Measurements from ENCODE around the gene RND2.

RND2 gene

DNA sequence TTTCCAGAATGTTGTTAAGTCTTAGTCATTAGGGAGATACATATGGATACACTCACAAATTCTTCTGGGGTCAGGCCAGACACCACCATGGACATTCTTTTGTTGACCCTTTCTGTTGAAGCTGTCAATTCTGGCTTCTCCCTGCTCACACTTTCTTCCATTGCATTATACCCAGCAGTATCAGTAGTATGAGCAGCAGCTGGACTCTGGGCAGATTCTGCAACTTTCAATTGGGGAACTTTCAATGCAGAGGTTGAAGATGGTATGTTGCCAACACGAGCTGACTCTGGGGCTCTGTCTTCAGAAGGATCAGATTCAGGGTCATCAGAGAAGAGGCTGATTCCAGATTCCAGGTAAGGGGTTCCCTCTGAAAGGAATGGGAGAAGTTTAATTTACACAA lies 45.8 kb downstream of the RND2 start:
- no peak for DNase-seq (ENCODE audit: low read depth in 3 of 3, low spot score in 1 of 3)

DNA sequence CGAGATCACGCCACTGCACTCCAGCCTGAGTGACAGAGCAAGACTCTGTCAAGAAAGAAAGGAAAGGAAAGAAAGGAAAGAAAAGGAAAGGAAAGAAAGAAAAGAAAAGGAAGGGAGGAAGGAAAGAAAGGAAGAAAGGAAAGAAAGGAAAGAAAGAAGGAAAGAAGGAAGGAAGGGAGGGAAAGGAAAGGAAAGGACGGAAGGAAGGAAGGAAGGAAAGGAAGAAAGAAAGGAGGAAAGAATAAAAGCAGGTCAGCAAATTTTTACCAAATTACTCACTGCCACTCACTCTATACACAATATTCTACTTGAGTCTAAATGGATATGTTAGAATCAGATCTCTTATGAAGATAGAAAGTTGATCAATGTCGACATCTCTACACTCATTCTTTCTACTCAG lies 49.8 kb downstream of the RND2 start:
- DNase-seq (ENCODE audit: low read depth in 3 of 3, low spot score in 1 of 3), result no peak

DNA sequence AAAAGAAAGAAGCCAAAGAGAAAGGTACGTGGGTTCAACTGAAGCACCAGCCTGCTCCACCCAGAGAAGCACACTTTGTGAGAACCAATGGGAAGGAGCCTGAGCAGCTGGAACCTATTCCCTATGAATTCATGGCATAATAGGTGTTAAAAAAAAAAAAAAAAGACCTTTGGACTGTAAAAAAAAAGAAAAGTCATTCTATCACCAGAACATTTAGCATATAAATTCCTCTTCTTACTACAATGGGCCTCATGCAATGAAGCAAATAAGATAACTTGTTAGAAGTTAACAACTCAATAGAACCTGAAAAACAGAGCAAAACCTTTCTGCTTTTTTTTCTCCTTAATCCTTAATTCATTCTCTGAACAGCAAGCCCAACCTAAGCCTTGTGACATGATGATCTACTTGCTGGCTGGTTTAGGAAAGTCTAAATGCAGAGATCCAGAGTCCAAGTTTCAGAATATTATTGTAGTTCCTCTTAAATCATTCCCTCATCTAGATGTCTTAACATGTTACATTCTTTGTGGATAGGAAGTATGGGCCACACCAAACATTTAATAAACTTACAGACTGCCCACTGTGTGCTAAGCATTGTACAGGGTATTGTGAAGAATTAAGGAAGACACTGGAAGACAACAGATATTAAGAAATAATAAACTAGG lies 54.7 kb downstream of the RND2 start:
- DNase-seq (ENCODE audit: low read depth in 3 of 3, low spot score in 1 of 3), result no peak
